EL (cell line): ENCODE data around the gene PLOD2.

ENCODE experiments used
- DNase-seq: peaks from one replicate; pipeline ENCODE4 v3.0.0-alpha.2; 2016

The PLOD2 gene

GRCh38 chr3:146165877-146166276, 4.9 kb upstream of the PLOD2 start:
- DNase-seq = no peak

- peak; percentile 92 for DNase-seq
These were observed 4.2 kb upstream of the PLOD2 start for GRCh38 chr3:146164971-146165769.

DNA sequence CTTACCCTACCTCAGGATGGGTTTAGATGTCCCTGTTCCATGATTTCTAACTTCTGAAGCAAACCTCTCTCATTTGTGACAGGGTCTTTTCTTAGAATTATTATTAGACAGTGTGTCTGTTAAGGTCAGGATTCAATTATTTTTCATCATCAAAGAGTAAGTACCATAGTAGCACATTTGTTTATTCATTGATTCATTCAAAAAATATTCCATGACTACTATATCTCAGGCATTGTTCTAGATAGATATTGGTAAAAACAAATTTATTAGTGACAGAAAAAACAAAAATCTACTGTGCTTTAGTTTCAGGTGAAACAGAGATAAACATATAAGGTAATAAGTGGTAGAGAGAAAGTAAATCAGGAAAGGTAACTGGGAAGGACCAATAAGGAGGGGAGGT, 3.5 kb upstream of the PLOD2 start:
- no peak for DNase-seq

DNA sequence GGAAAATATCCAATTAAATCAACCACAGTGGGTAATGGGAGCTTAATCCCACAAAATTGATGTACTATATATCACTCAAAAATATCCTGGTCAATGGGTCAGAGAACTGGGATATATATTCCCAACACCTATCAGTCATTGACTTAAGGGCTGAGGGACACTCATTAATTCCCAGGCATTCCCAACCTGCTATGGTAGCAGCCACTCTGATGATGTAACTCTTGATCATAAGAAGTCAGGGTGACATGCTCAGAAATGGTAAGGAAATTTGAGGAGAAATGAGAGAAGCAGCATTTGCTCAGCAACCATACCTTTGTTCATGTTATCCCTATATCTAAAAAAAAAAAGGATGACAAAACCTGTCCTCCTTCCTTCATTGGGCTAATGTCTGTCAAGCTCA, 3.1 kb upstream of the PLOD2 start:
- peak; percentile 47 for DNase-seq

DNA sequence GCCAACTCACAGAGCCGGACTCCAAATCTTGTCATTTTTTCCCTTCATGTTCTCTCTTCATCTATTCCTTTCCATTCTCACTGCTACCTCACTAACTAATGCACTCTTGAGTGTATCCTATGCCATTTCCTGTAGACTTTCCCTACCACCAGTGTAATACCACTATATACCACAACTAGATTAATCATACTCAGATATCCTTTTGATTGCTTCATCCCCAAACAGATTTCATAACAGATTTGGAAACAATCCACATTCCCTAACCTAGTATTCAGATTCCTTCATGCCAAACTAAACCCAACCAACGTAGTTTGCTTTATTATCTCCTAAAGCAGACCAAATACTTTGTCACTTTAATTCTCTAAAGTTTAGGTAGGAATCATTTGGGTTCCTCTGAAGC, 2.6 kb upstream of the PLOD2 start:
- peak; percentile 95 for DNase-seq

GRCh38 chr3:146162561-146162960, 1.6 kb upstream of the PLOD2 start:
- DNase-seq = no peak

DNA sequence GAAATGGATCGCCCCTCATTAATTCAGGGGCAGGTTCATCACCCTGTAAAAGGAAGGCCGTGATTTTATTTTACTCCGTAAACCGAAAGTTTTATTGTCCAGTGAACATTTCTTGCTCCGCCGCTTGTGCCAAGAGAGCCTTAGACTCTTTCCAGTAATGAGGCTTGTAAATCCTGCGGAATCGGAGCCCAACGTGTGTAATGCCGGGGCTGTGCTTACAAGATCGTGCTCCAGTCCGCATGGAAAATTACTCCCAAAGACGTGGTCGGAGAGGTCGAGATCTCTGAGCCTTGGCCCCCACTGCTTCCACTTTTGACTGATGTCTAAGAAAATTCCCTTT, 649 bp upstream of the PLOD2 start:
- no peak for DNase-seq

GRCh38 chr3:146160321-146160963, 542 bp downstream of the PLOD2 start:
- peak; percentile 84 for DNase-seq

DNA sequence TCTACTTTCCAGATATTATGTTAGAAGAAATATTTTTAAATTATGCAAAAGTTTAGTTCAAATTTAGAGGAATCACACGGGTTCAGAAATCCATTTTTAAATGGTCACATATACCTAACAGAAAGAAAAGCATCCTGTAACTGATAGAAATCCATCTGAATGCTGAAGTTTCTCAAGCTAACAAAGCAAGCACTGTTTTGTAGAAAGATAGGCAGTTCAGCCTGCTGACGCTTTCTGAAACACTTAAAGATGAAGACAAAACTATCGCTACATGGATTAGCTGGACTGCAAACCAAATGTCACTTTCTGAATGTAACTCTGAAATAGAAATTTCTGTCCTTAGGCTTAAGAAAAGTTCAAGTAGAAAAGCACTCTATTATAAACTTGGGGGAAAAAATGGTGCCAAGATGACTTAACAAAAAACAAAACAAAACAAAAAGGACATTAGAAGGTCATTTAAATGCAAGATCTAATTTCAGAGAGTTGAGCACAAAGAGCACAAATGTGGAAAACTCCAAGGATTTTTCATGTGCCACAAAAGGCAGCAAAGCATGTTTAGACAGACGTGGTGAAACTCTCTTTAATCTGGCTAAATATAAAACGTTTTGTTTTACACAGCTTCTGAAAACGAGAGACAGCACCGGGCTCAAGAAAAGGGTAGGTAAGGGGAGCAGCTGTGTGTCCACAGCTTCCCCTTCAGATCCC, 1.2 kb downstream of the PLOD2 start:
- DNase-seq = no peak

DNA sequence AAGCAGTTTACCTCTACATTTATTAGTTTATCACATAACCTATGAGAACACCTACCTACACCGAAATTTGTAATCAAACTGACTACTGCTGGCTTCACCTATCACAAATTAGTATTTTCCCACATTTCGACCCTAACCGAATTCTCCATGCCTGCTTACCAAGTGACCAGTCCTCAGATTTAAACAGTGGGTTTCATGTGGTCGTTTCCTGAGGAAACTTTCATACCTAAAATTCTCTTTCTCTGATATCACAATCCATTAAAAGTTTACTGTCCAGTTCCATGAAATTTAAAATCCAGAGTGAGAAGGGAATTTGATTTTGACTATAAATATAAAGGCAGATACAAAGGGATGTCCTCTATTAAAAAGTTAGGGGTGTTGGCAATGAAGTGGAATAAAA, 1.9 kb downstream of the PLOD2 start:
- DNase-seq = peak; percentile 51

GRCh38 chr3:146157325-146158060, 3.5 kb downstream of the PLOD2 start:
- DNase-seq = no peak

GRCh38 chr3:146156666-146157314, 4.2 kb downstream of the PLOD2 start:
- DNase-seq = no peak

DNA sequence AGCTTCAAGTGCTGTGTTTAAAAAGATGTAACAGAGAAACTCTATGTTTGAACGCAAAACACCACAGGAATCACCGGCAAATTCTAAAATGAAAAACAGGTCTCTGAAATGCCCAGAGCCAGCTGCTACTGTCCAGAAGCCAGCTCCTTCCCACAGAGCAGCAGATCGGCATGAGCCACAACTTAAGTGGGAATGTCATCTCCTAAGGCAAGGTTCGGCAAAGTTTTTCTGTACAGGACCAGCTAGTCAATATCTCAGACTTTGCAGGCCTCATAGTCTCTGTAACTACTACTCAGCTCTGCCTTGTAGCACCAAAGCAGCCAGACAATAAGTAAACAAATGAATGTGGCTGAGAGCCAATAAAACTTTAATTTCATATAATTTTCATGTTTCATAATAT, 4.9 kb downstream of the PLOD2 start:
- DNase-seq = no peak

- DNase-seq = no peak
These were observed 6.0 kb downstream of the PLOD2 start for GRCh38 chr3:146154995-146155394.

DNA sequence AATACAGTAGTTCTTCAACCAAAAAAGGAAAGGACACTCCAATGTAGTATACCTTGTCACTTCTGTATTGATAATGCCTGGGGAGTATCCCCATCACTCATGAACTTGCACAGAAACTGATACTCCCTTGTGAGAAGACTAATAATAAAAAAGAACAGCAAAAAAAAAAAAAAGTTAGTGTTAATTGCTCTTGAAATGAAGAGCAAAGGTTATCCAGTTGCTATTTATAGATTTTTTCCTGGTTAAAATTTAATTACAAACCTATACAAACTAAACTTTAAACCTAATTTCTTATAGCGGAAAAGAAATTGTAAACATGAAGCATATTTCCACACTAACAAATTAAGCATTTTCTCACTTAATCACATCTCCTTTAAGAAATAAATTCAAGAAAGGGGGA, 6.7 kb downstream of the PLOD2 start:
- no peak for DNase-seq

DNA sequence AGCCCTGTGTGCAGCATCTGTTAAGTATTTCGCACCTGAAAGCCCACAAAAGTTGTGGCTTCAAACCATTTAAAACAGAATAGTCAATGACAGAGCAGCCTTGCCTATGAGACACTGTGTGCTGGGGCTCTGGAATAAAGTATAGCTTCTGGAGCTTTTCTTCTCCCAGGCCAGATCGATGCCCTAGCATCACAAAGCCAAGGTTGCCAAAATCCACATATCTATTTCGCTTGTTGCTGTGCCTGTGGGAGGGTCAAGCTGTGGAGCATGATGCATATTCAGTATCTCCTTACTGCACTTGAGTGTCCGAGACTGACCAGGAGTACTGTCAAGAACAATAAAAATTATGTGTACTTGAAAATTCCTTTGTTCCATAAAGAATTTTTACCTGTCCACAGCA, 7.6 kb downstream of the PLOD2 start:
- DNase-seq = no peak

GRCh38 chr3:146152834-146153233, 8.2 kb downstream of the PLOD2 start:
- DNase-seq = no peak

GRCh38 chr3:146148468-146148931, 12.5 kb downstream of the PLOD2 start:
- DNase-seq = no peak

DNA sequence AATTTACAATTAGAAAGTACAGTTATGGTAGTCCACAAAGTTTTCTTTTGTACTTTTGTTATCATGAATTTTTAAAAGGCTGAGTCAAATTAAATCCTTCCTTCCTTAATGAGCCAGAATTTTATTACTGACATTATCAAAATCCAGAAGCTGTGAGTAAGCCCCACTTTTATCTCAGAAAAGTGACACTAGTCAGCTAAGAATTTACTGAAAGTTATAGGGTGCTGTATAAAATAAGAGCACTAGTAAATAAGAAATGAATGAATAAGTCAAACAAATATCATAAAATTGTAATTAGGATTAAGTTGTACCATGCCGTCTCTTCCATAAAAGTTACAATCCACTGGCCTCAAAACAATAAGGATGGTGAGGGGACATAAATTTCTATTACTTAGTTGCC, 15.3 kb downstream of the PLOD2 start:
- no peak for DNase-seq

GRCh38 chr3:146142757-146143156, 18.2 kb downstream of the PLOD2 start:
- peak; percentile 71 for DNase-seq

DNA sequence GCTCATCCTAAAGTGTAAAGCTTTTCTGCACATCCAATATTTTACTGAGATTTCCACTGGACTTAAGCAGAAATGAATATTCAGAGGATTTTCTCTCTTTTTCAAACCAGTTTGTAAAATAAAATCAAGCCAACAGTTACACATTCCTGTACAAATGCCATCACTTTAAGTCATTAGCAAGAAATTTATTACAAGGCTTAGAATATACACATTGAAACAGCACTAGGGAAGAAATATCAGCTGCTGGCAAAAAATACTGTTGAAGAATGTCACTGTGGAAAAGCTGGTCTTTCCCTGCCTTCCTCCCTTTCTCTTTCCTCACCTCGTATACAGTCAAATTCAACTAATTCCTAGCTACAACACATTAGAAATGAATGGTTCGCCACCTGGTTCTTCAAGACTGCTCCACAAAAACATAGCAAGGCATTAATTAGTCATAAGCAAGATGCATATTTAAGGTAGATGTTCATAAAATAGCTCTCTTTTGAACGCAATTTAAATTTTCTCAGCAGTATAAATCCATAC, 21.3 kb downstream of the PLOD2 start:
- DNase-seq = no peak

DNA sequence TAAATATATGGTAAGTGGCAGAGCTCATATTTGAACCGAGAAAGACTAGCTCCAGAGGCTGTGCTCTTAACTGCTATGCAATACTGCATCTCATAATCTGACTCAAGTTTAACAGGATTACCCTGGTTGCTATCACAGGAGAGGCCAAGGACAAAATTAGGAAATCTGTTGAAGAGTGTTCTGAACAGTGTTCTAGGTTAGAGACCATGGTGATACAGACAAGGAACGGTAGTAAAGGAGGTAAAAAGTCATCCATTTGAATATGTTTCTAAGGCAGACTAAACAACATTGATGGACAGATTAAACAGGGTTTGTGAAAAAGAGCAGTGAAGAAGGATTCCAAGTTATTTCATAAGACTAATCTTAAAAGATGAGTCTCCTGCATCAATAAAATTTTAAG, 22.1 kb downstream of the PLOD2 start:
- no peak for DNase-seq

- no peak for DNase-seq
These were observed 24.3 kb downstream of the PLOD2 start for GRCh38 chr3:146136647-146137046.
